PC-9 (cell line): ENCODE measurements around the gene PNMA6F. TPM values are rescaled to one million over a fixed set of nuclear protein-coding genes. Genes with fewer than 3 reads are reported as not detected.

Source experiments
- BruUV-seq: library from RNA; stranded (reverse); fragments of 400-500 nt; replicated peaks from 2 replicates; lab custom pipeline; 2021; lab: Mats Ljungman, UMichigan
- CTCF ChIA-PET: fragments of 300-600 bp; sonication (Branson Sonifier 250); formaldehyde crosslinking; loops from one replicate; lab custom pipeline; 2022; ENCODE audit warnings: antibody characterized with exemption; lab: Charles Lee
- POLR2A ChIA-PET: fragments of 300-600 bp; sonication (Branson Sonifier 250); formaldehyde crosslinking; loops from one replicate; lab custom pipeline; 2022; ENCODE audit warnings: antibody characterized with exemption; ENCODE audit not compliant: unreplicated experiment; lab: Charles Lee
- DNase-seq, 2 experiments: peaks; one replicate each; pipeline versions ENCODE4 v3.0.0 to v3.0.0-alpha.2; 2015 to 2022; ENCODE audit warnings: mixed read lengths in 1 of 2
- H2AFZ ChIP-seq: fragments of 200-600 bp; sonication (generic); 2 replicates; pipeline ENCODE4 v1.8.1; 2017; ENCODE audit warnings: antibody characterized with exemption
- H3F3A ChIP-seq: fragments of 200-600 bp; sonication (generic); 2 replicates; pipeline ENCODE4 v1.8.1; 2017; ENCODE audit warnings: antibody characterized with exemption, mild to moderate bottlenecking, low read depth; ENCODE audit not compliant: insufficient read depth
- H3K27ac ChIP-seq: fragments of 200-600 bp; sonication (generic); 2 replicates; pipeline ENCODE4 v1.6.1; 2016; ENCODE audit warnings: mixed run types
- H3K27me3 ChIP-seq: fragments of 200-600 bp; sonication (generic); 2 replicates; pipeline ENCODE4 v1.6.1; 2016; ENCODE audit warnings: low read depth, mixed run types; ENCODE audit not compliant: insufficient read depth
- H3K36me3 ChIP-seq: fragments of 200-600 bp; sonication (generic); 2 replicates; pipeline ENCODE4 v1.6.1; 2016; ENCODE audit warnings: low read depth, mixed run types
- H3K4me1 ChIP-seq: fragments of 200-600 bp; sonication (generic); replicated peaks from 2 replicates; pipeline ENCODE4 v1.6.1; 2016; ENCODE audit warnings: mixed run types; ENCODE audit not compliant: insufficient read depth
- H3K4me2 ChIP-seq: fragments of 200-600 bp; sonication (generic); 2 replicates; pipeline ENCODE4 v1.6.1; 2017; ENCODE audit warnings: mixed run types
- H3K4me3 ChIP-seq: fragments of 200-600 bp; sonication (generic); 2 replicates; pipeline ENCODE4 v1.6.1; 2016; ENCODE audit warnings: mixed run types
- H3K79me2 ChIP-seq: fragments of 200-600 bp; sonication (generic); 2 replicates; pipeline ENCODE4 v1.6.1; 2017; ENCODE audit warnings: low read depth, mixed run types
- H3K9me2 ChIP-seq: fragments of 200-600 bp; sonication (generic); 2 replicates; pipeline ENCODE4 v1.8.1; 2017; ENCODE audit warnings: mild to moderate bottlenecking; ENCODE audit not compliant: insufficient read depth
- H3K9me3 ChIP-seq: fragments of 200-600 bp; sonication (generic); 2 replicates; pipeline ENCODE4 v1.8.1; 2016; ENCODE audit warnings: low read depth; ENCODE audit not compliant: insufficient read depth
- H4K20me1 ChIP-seq: fragments of 200-600 bp; sonication (generic); 2 replicates; pipeline ENCODE4 v1.8.1; 2017; ENCODE audit not compliant: insufficient read depth
- CTCF ChIP-seq: fragments of 200-600 bp; sonication (generic); conservative IDR thresholded peaks from 2 replicates; pipeline ENCODE4 v1.6.1; 2017; ENCODE audit warnings: mixed run types, antibody characterized with exemption, mild to moderate bottlenecking, moderate library complexity
- EZH2 ChIP-seq: fragments of 200-600 bp; sonication (generic); IDR thresholded peaks from 2 replicates; pipeline ENCODE4 v1.8.0; 2017; ENCODE audit warnings: antibody characterized with exemption, low read depth
- intact Hi-C: fragments of 100-400 bp; cut with micrococcal nuclease; formaldehyde crosslinking; loops from one replicate; pipeline ENCODE4 v1.10.0; 2022; ENCODE audit not compliant: unreplicated experiment
- total RNA-seq: library from RNA; stranded (reverse); gene quantifications from 2 replicates; pipeline ENCODE4 v1.2.3, GENCODE V29; 2021

Gene PNMA6F
- total RNA-seq, 1 experiment from 2014 or later: not detected

GRCh38 chrX:153342762-153343558 is 21.4 kb upstream of the PNMA6F start:
- CTCF ChIA-PET: no interaction called here
- no peaks in the 10 kb centered on the region for H3K9me3 ChIP-seq
- H3K9me2 ChIP-seq: no peaks in the 10 kb centered on the region
- H3K4me3 ChIP-seq: no peak overlapping the region
- no peak overlapping the region for H2AFZ ChIP-seq
- H3K27me3 ChIP-seq: no peaks in the 10 kb centered on the region
- no peaks in the 10 kb centered on the region for H3K36me3 ChIP-seq
- POLR2A ChIA-PET: no interaction called here
- H3K27ac ChIP-seq: no peak overlapping the region
- H3K79me2 ChIP-seq: no peaks in the 10 kb centered on the region
- H3K4me2 ChIP-seq: no peak overlapping the region
- no TSS peak for BruUV-seq
- DNase-seq: no peak
- H3F3A ChIP-seq: no peaks in the 10 kb centered on the region
- intact Hi-C loops: no loop called here
- no peak for TF ChIP-seq CTCF
- TF ChIP-seq EZH2: no peak
- no peaks in the 10 kb centered on the region for H3K4me1 ChIP-seq
- no peaks in the 10 kb centered on the region for H4K20me1 ChIP-seq

GRCh38 chrX:153340111-153340510 is 18.5 kb upstream of the PNMA6F start:
- Histone ChIP-seq H3F3A (no peaks in the 10 kb centered on the region), H3K79me2 (no peaks in the 10 kb centered on the region), H3K4me3 (no peak overlapping the region), H3K27ac (no peak overlapping the region), H3K27me3 (no peaks in the 10 kb centered on the region), H3K36me3 (no peaks in the 10 kb centered on the region), H3K9me3 (no peaks in the 10 kb centered on the region), H3K4me2 (no peak overlapping the region), H3K4me1 (no peaks in the 10 kb centered on the region), H3K9me2 (no peaks in the 10 kb centered on the region), H2AFZ (no peak overlapping the region), H4K20me1 (no peaks in the 10 kb centered on the region)
- POLR2A ChIA-PET: no interaction called here
- no TSS peak for BruUV-seq
- intact Hi-C loops: no loop called here
- CTCF ChIA-PET: no interaction called here
- DNase-seq: no peak
- TF ChIP-seq EZH2: no peak
- no peak for TF ChIP-seq CTCF

- H3K27me3 ChIP-seq: no peaks in the 10 kb centered on the region
- H3F3A ChIP-seq: no peaks in the 10 kb centered on the region
- H3K79me2 ChIP-seq: no peaks in the 10 kb centered on the region
- no peak overlapping the region for H3K27ac ChIP-seq
- H3K9me3 ChIP-seq: no peaks in the 10 kb centered on the region
- no peaks in the 10 kb centered on the region for H3K4me1 ChIP-seq
- DNase-seq: no peak
- H3K9me2 ChIP-seq: no peaks in the 10 kb centered on the region
- ChIA-PET POLR2A (no interaction called here), CTCF (no interaction called here)
- no peak overlapping the region for H3K4me2 ChIP-seq
- no peaks in the 10 kb centered on the region for H3K36me3 ChIP-seq
- no peak overlapping the region for H2AFZ ChIP-seq
- TF ChIP-seq EZH2 (no peak), CTCF (no peak)
- intact Hi-C loops: no loop called here
- H3K4me3 ChIP-seq: no peak overlapping the region
- H4K20me1 ChIP-seq: no peaks in the 10 kb centered on the region
- BruUV-seq: no TSS peak
Measured at GRCh38 chrX:153339662-153340061, 18.1 kb upstream of the PNMA6F start.
